Upper lobe of left lung (tissue), 6 donors: Measurements from ENCODE around the gene TEX22. TPM values are rescaled to one million over a fixed set of nuclear protein-coding genes. Genes with fewer than 3 reads are reported as not detected.

Experiments
- ATAC-seq, 2 donors: fragments of 200-7000 bp; cut with Tn5 transposase; one replicate each; pipeline ENCODE4 v1.9.1; 2022; ENCODE audit warnings: mild to moderate bottlenecking in 2 of 2, moderate library complexity in 2 of 2; ENCODE audit not compliant: low FRiP score in 2 of 2
- DNase-seq, 2 donors: peaks; one replicate each; pipeline ENCODE4 v3.0.0-alpha.2; 2019 to 2020
- H3K27ac ChIP-seq, 4 donors: fragments of 200-600 bp; sonication (generic); one replicate each; pipeline ENCODE4 v1.5.1; 2016 to 2019
- H3K27me3 ChIP-seq, 4 donors: fragments of 200-600 bp; sonication (generic); one replicate each; pipeline ENCODE4 v1.5.1; 2017 to 2019
- H3K36me3 ChIP-seq, 4 donors: fragments of 200-600 bp; sonication (generic); one replicate each; pipeline ENCODE4 v1.5.1; 2016 to 2019
- H3K4me1 ChIP-seq, 4 donors: fragments of 200-600 bp; sonication (generic); one replicate each; pipeline ENCODE4 v1.5.1; 2018 to 2019
- H3K4me3 ChIP-seq, 4 donors: fragments of 200-600 bp; sonication (generic); one replicate each; pipeline ENCODE4 v1.5.1; 2017 to 2019; ENCODE audit warnings: mild to moderate bottlenecking in 2 of 4, moderate library complexity in 1 of 4
- H3K9me3 ChIP-seq, 4 donors: fragments of 200-600 bp; sonication (generic); one replicate each; pipeline ENCODE4 v1.5.1; 2018 to 2019
- EP300 ChIP-seq, 4 donors: sonication (generic); formaldehyde crosslinking; IDR thresholded peaks; one replicate each; pipeline ENCODE4 v1.5.1; 2017; ENCODE audit warnings: antibody characterized with exemption in 4 of 4, control low read depth in 2 of 4
- POLR2A ChIP-seq, 4 donors: fragments of 450-650 bp; IDR thresholded peaks; one replicate each; pipeline ENCODE4 v1.5.1; 2016 to 2017; ENCODE audit warnings: antibody characterized with exemption in 4 of 4, mild to moderate bottlenecking in 2 of 4
- POLR2AphosphoS5 ChIP-seq, 2 donors: sonication (generic); formaldehyde crosslinking; IDR thresholded peaks; one replicate each; pipeline ENCODE4 v1.5.1; 2017; ENCODE audit warnings: antibody characterized with exemption in 2 of 2
- WGBS, 2 donors: methylation state at CpG; one replicate each; pipeline ENCODE4 v1.1.5; 2017 to 2018; 5-methylcytosine and 5-hydroxymethylcytosine counted together
- total RNA-seq, 6 donors: library from RNA; depleted of rRNA in 4 of 6; stranded (reverse); fragments of >200 nt in 4 of 6; gene quantifications; one replicate each; pipeline versions ENCODE4 v1.1.0 to v1.2.1, GENCODE V29; 2016 to 2021
- TF ChIP-seq, protein P1 (sequence below), 6 experiments: fragments of 450-650 bp in 4 of 6; fragments of 200-600 bp in 2 of 6; sonication (generic) in 2 of 6; IDR thresholded peaks; one replicate each; pipeline ENCODE4 v1.5.1; 2016 to 2019; ENCODE audit warnings: antibody characterized with exemption in 6 of 6
- donor health status: DM: no; HTN: no; CAD: no; lungs with moderate emphysema.
- donor health status: DM: no; HTN: yes; CAD: no; lungs with severe emphysema.

Gene TEX22
- total RNA-seq, 6 donors from 2014 or later: 1.2 to 2.1 (median 1.9) TPM; not detected in 3

DNA sequence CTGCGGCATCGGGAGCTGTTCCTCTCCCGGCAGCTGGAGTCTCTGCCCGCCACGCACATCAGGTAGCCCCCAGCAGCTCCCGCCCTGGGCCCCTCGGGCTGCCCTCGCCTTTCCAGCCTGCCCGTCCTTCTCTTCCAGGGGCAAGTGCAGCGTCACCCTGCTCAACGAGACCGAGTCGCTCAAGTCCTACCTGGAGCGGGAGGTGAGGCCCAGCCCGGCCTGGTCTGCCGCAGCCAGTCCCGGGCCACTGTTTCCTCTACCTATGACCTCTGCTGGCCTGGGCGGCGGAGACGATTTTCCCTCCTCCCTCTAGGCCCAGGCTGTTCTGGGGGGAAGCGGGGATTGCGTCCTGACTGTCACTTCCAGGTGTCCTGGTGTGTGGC, 51.8 kb downstream of the TEX22 start:
- WGBS, 2 donors: 87% methylated on average over 15 to 22 of the region's 22 CpGs
- Histone ChIP-seq H3K4me3 (no peak overlapping the region), H3K27ac (no peak overlapping the region), H3K4me1 (peaks cover 7 to 9% (median 7%) of the 10 kb centered on the region in 4 donors), H3K9me3 (no peaks in the 10 kb centered on the region), H3K27me3 (no peaks in the 10 kb centered on the region), H3K36me3 (peaks cover 0 to 62% (median 35%) of the 10 kb centered on the region in 4 donors)
- DNase-seq (peak in 1 of 2 donors; percentile 59), ATAC-seq (no peak)
- TF ChIP-seq POLR2A (IDR thresholded peaks at IDR 0.05): no peak
- no peak for TF ChIP-seq POLR2AphosphoS5 (IDR thresholded peaks at IDR 0.05)
- no peak for TF ChIP-seq EP300 (IDR thresholded peaks at IDR 0.05)
- TF ChIP-seq, protein P1, sequence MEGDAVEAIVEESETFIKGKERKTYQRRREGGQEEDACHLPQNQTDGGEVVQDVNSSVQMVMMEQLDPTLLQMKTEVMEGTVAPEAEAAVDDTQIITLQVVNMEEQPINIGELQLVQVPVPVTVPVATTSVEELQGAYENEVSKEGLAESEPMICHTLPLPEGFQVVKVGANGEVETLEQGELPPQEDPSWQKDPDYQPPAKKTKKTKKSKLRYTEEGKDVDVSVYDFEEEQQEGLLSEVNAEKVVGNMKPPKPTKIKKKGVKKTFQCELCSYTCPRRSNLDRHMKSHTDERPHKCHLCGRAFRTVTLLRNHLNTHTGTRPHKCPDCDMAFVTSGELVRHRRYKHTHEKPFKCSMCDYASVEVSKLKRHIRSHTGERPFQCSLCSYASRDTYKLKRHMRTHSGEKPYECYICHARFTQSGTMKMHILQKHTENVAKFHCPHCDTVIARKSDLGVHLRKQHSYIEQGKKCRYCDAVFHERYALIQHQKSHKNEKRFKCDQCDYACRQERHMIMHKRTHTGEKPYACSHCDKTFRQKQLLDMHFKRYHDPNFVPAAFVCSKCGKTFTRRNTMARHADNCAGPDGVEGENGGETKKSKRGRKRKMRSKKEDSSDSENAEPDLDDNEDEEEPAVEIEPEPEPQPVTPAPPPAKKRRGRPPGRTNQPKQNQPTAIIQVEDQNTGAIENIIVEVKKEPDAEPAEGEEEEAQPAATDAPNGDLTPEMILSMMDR (IDR thresholded peaks at IDR 0.05): no peak

DNA sequence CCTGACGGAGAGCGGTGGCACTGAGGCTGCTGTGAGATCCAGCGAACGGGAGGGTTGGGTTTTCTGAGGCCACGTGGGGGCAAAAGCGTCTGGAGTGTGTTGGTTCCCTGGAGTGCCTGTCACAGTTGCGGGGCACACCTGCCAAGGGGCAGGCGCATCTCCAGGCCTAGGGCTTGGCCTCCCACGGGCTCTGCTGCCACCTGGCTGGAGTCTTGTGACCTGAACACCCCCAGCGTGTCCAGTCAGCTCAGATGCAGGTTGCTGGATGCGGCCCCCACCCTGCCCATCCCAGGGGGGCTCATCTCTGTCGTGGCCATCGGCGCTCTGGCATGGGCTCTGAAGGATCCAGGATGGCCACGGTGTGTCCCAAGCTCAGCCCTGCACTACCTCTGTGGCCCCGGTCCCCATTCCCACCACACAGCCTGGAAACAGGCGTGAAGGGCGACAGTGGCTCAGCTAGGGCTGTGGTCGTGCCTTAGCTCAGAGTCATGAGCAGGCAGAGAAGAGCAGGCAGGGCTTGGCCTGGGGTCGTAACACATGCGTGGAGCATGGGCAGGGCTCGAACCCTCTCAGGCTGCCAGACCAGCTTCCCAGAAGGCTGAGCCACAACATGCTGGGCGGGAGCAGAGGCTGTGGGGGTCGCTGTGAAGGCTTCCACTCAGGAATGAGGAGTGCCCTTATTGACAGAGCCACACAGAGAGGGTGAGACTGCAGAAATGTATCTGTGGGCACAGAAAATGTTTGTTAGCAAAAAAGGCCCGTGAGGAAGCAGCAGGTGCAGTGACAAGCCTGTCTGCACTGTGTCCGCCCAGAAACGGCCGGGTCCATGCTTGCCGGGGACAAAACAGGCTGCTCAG, 52.8 kb downstream of the TEX22 start:
- Histone ChIP-seq H3K4me3 (no peak overlapping the region), H3K36me3 (peaks cover 0 to 70% (median 42%) of the 10 kb centered on the region in 4 donors), H3K27ac (no peak overlapping the region), H3K9me3 (no peaks in the 10 kb centered on the region), H3K27me3 (no peaks in the 10 kb centered on the region), H3K4me1 (peaks cover 7 to 9% (median 7%) of the 10 kb centered on the region in 4 donors)
- ATAC-seq: no peak
- WGBS, 2 donors: 93 to 95% methylated on average over 21 of the region's 29 CpGs
- no peak for TF ChIP-seq POLR2A (IDR thresholded peaks at IDR 0.05)
- TF ChIP-seq EP300 (IDR thresholded peaks at IDR 0.05): no peak
- TF ChIP-seq POLR2AphosphoS5 (IDR thresholded peaks at IDR 0.05): no peak
- TF ChIP-seq, protein P1 (IDR thresholded peaks at IDR 0.05): no peak
- peak in 1 of 2 donors; percentile 72 for DNase-seq

DNA sequence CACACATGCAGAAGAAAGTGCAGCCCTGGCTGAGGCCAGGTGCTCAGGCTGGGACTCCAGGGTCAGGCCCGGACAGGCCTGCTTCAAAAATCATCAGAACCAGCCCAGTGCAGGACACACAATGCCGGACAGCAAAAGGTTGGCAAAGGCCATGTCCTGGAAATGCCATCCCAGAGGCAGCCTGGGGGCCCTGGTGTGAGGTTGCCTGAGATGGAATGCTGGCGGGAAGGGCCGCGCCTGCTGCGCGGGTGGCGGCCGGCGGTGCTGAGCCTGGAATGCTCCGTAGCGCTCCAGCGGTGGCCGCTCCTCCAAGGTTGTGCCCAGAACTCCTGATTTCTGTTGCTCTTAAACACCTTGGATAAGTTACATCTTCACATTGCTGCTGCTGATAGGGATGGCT, 54.6 kb downstream of the TEX22 start:
- 89 to 91% methylated on average over 14 of the region's 14 CpGs for WGBS, 2 donors
- TF ChIP-seq POLR2AphosphoS5 (IDR thresholded peaks at IDR 0.05): no peak
- TF ChIP-seq, protein P1 (IDR thresholded peaks at IDR 0.05): no peak
- TF ChIP-seq POLR2A (IDR thresholded peaks at IDR 0.05): no peak
- TF ChIP-seq EP300 (IDR thresholded peaks at IDR 0.05): no peak
- Histone ChIP-seq H3K4me1 (peaks cover 7 to 9% (median 7%) of the 10 kb centered on the region in 4 donors), H3K9me3 (no peaks in the 10 kb centered on the region), H3K27me3 (no peaks in the 10 kb centered on the region), H3K27ac (no peak overlapping the region), H3K4me3 (no peak overlapping the region), H3K36me3 (peaks cover 0 to 83% (median 47%) of the 10 kb centered on the region in 4 donors)
- DNase-seq (peak in 1 of 2 donors; percentile 76), ATAC-seq (no peak)

DNA sequence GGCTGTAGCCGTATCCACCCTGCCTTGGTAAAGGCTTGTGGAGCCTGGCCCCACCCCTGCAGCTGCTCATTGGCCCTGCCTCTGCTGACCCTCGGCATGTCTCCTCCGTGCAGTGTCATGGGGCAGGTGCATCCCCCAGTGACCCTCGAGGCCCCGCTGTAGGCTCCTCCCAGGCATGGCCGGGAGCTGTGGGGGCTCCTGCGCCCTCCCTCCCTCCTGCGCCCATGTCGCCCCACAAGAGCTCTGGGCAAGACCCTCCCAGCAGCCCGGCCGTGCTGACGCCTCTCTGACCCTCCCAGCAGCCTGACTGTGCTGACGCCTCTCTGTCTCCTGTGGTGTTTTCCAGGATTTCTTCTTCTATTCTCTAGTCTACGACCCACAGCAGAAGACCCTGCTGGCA, 55.5 kb downstream of the TEX22 start:
- H3K27ac ChIP-seq: no peak overlapping the region
- ATAC-seq: no peak
- H3K36me3 ChIP-seq: peaks cover 0 to 92% (median 52%) of the 10 kb centered on the region in 4 donors
- DNase-seq: peak in 1 of 2 donors; percentile 70
- TF ChIP-seq EP300 (IDR thresholded peaks at IDR 0.05): no peak
- peaks cover under 1 to 3% (median 2%) of the 10 kb centered on the region in 4 donors for H3K4me1 ChIP-seq
- H3K9me3 ChIP-seq: no peaks in the 10 kb centered on the region
- 90 to 93% methylated on average over 12 to 14 of the region's 14 CpGs for WGBS, 2 donors
- H3K4me3 ChIP-seq: no peak overlapping the region
- no peaks in the 10 kb centered on the region for H3K27me3 ChIP-seq

DNA sequence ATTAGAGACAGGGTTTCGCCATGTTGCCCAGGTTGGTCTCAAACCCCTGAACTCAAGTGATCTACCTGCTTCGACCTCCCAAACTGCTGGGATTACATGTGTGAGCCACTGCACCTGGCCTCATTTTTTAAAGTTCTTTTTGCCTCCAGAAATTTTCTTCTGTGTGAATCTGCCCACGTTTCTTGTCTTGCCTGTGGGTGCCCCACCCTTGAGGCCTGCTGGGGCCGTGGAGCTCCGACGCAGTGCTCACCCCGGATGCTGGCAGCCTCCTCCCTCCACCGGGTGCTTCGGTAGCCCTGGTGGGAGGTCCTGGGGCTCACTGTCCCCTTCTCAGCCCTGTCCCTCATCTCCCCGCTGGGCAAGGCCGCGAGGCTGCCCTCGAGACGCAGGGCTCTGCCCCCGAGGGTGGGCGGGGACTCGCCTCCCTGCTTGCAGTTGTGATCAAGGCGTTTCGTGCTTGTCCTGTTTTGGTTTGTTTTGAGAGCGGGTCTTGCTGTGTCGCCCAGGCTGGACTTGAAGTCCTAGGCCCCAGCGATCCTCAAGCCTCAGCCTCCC, 56.8 kb downstream of the TEX22 start:
- DNase-seq: peak in 1 of 2 donors; percentile 73
- Histone ChIP-seq H3K27me3 (no peaks in the 10 kb centered on the region), H3K27ac (no peak overlapping the region), H3K36me3 (peaks cover 0 to 84% (median 48%) of the 10 kb centered on the region in 4 donors), H3K4me3 (no peak overlapping the region), H3K4me1 (no peaks in the 10 kb centered on the region), H3K9me3 (no peaks in the 10 kb centered on the region)
- no peak for TF ChIP-seq EP300 (IDR thresholded peaks at IDR 0.05)
- TF ChIP-seq, protein P1 (IDR thresholded peaks at IDR 0.05): no peak
- no peak for TF ChIP-seq POLR2AphosphoS5 (IDR thresholded peaks at IDR 0.05)
- no peak for TF ChIP-seq POLR2A (IDR thresholded peaks at IDR 0.05)
- ATAC-seq: no peak
- WGBS, 2 donors: 93 to 94% methylated on average over 11 to 22 of the region's 22 CpGs
